Coronary artery (tissue), 2 donors: ENCODE data around the gene JOSD2.
A peak's percentile ranks its signal among the peaks of the same experiment; 100 is the strongest.

Source experiments
- DNase-seq: peaks from one replicate; pipeline ENCODE4 v3.0.0-alpha.2; 2017; ENCODE audit warnings: low spot score
- H3K27ac ChIP-seq, 2 donors: fragments of 200-600 bp; sonication (generic); one replicate each; pipeline ENCODE4 v1.5.1; 2016 to 2019
- H3K4me3 ChIP-seq: fragments of 200-600 bp; sonication (generic); 2 replicates; pipeline ENCODE4 v1.5.1; 2016; ENCODE audit warnings: mild to moderate bottlenecking, moderate library complexity
- TF ChIP-seq, protein P1 (sequence below): fragments of 200-600 bp; sonication (generic); IDR thresholded peaks from one replicate; pipeline ENCODE4 v1.5.1; 2019; ENCODE audit warnings: antibody characterized with exemption

The JOSD2 gene

DNA sequence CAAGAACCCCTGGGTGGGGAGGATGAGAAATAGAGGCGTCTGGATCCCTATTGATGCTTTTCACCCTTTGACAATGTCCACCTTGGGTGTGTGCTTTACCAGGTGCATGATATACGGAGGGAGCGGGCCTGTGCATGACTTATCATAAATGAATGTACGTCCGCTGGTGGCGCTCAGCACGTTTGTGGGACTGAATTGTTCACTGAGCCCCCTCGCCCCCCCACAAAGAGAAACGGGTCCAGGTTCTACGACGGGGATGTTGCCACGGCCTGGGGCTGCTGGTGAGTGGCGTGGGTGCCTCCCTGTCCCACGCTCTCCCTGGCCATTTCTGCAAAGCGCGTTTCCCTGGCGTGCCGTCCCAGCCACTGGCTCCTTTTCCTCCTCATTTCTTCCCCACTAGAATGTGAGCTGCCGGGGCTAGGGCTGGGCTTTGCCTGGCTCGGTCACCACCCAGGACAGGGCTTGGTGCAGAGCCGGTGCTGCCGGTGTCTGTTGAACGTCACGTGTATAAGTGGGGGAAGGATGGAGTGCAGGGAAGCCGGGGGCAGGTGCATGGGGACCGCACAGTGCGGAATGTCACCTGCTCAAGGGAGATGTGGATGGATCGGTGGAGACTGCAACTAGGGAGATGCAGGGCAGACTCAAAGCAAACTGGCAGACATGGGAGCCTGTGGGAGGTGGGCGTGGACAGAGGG, 35.7 kb upstream of the JOSD2 start:
- H3K4me3 ChIP-seq, result peak overlapping the region; percentile 45

DNA sequence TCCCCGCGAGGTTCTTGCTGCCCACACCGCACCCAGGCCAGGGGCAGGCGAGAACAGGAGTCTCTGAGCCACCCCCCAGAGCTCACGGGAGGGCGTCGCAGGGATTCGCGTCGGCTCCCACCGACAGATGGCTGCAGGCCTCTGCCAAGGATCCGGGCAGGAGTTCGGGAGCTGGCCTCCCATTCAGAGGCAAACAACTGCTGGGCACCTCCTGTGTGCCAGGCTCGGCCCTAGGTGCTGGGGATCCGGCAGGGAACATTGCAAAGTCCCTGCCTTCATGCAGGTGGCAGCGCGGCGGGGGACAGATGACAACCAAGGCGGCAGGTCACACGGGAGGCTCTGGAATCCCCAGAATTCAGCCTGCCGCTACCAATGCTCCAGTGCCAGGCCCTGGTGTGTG, 32.0 kb upstream of the JOSD2 start:
- TF ChIP-seq, protein P1, sequence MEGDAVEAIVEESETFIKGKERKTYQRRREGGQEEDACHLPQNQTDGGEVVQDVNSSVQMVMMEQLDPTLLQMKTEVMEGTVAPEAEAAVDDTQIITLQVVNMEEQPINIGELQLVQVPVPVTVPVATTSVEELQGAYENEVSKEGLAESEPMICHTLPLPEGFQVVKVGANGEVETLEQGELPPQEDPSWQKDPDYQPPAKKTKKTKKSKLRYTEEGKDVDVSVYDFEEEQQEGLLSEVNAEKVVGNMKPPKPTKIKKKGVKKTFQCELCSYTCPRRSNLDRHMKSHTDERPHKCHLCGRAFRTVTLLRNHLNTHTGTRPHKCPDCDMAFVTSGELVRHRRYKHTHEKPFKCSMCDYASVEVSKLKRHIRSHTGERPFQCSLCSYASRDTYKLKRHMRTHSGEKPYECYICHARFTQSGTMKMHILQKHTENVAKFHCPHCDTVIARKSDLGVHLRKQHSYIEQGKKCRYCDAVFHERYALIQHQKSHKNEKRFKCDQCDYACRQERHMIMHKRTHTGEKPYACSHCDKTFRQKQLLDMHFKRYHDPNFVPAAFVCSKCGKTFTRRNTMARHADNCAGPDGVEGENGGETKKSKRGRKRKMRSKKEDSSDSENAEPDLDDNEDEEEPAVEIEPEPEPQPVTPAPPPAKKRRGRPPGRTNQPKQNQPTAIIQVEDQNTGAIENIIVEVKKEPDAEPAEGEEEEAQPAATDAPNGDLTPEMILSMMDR, result no peak
- no peak overlapping the region for H3K4me3 ChIP-seq
- no peak overlapping the region for H3K27ac ChIP-seq
- no peak for DNase-seq

More for the DNA sequence above, 35.7 kb upstream of the JOSD2 start:
- H3K27ac ChIP-seq, result peak overlapping the region; percentile 42 to 84
- no peak for DNase-seq
- TF ChIP-seq, protein P1, result no peak

DNA sequence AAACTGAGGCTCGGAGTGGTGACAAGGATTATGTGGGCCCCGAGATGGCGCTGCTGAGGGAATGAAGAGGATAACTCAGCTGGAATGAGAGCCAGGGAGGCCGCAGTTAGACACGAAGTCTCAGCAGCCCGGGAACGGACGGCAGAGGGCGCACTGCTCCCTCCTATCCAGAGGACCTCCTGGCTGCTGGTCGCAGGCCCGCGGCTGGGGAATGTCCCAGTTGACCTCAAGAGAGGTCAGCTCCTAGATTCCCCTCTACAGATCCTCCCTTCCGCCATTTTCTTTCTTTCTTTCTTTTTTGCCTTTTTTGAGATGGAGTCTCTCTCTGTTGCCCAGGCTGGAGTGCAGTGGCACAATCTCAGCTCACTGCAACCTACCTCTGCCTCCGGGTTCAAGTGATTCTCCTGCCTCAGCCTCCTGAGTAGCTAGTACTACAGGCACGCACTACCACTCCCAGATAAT, 26.8 kb upstream of the JOSD2 start:
- DNase-seq, result no peak
- Histone ChIP-seq H3K27ac (no peak overlapping the region), H3K4me3 (no peak overlapping the region)
- TF ChIP-seq, protein P1, result peak; percentile 47

DNA sequence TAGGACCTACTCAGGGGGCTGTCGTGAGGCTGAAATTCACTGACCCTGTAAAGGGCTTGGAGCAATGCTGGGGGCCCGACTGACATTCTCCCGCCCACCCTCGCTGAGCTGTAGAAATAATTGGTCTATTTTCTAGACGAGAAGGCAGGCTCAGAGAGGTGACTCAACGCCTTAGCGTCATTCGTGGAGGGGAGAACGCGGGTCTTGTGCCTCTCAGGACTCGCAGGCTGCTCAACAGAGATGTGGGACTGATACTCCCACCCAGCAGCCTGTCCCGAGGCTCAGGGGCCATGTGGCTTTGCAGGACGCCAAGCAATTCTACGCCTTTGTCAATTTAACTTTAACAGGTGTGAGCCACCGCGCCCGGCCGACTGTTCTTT, 26.3 kb upstream of the JOSD2 start:
- TF ChIP-seq, protein P1, result no peak
- Histone ChIP-seq H3K27ac (no peak overlapping the region), H3K4me3 (no peak overlapping the region)
- no peak for DNase-seq

DNA sequence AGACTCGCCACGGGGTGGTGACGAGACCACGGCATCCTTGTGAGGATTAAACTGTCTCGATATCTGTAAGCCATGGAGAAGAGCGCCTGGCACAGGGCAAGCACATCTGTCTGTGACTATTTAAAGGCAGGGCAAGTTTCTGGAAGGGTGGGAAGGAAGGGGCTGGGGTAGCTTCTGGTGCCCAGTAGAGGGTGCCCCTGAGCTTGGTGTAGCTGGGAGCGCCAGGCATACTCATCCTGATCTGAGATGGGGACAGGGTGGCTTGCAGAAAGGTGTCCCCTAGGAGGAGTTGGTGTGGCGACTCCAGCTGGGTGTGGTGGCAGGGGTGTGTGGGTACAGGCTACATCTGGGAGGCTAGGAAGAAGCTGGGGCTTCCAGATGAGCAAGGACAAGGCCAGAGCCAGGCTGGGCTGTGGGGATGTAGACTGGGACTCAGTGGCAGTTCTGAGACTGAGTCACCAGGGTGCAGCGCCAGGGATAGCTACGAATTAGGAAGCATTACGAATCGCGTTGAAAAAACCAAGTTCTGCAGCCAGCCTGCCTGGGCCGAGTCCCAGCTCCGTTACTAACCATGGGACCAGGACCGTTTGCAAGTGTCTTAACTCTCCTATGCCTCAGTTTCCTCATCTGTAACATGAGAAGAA, 25.8 kb upstream of the JOSD2 start:
- TF ChIP-seq, protein P1, result no peak
- H3K4me3 ChIP-seq, result no peak overlapping the region
- DNase-seq, result no peak
- no peak overlapping the region for H3K27ac ChIP-seq

DNA sequence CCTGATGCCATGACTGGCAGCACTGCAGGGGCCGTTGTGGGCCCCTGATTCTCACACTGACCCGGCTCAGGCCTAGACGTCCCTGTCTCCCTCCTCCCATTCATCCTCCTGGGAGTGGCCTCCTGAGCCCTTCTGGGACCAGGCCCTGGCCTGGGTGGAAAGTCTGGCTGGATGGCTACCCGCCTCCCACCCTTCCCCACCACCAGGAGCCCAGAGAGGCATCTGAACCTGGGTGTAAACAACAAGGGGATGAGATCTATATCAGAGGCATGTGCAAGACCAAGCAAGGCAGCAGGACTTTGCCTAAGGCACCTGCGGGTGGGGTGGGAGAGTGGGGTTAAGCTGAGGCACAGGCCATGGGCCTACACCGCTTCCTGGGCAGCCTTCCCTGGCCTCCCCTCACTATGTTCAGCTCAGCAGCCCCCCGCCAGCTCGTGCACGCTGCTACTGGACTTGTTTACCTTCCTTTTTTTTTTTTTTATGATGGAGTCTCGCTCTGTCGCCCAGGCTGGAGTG, 24.7 kb upstream of the JOSD2 start:
- Histone ChIP-seq H3K27ac (no peak overlapping the region), H3K4me3 (no peak overlapping the region)
- TF ChIP-seq, protein P1, result no peak
- DNase-seq, result peak; percentile 72

DNA sequence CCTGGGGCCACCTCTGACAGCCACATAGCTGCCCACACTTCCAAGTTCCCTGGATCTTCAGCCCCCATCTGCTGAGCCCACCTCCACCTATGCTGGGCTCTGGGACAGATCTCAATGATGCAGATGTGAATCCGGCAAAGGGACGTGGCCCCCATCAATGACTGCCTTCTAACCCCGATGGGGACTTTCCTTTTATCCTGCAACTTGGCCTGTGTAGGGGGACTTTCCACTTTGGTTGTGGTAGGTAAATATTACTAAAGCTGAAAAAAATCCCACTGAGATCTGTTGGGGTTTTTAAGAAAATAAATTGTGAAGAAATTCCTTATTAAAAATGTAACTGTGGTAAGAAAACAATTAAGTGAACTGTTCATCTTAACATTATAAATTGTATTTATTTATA, 23.5 kb upstream of the JOSD2 start:
- H3K4me3 ChIP-seq, result no peak overlapping the region
- no peak overlapping the region for H3K27ac ChIP-seq
- DNase-seq, result no peak
- TF ChIP-seq, protein P1, result no peak
